GM12878 (cell line): ENCODE data around the gene B3GAT1. TPM values are rescaled to one million over a fixed set of nuclear protein-coding genes. Genes with fewer than 3 reads are reported as not detected.

ENCODE experiments used
- ATAC-seq: fragments of 200-7000 bp; cut with Tn5 transposase; 3 replicates; pipeline ENCODE4 v1.9.1; 2020; ENCODE audit warnings: mild to moderate bottlenecking, moderate library complexity
- BruUV-seq: library from RNA; stranded (reverse); fragments of 400-500 nt; replicated peaks from 2 replicates; lab custom pipeline; 2021; lab: Mats Ljungman, UMichigan
- CTCF ChIA-PET: fragments of 300-600 bp; sonication (Branson Sonifier 250); formaldehyde crosslinking; extraction: SDS; loops from one replicate; lab custom pipeline; 2021; ENCODE audit warnings: inconsistent platforms; lab: Yijun Ruan, JAX
- POLR2A ChIA-PET: fragments of 350-600 bp; formaldehyde crosslinking; extraction: SDS; loops from one replicate; lab custom pipeline; 2021; ENCODE audit warnings: inconsistent platforms; lab: Charles Lee
- RAD21 ChIA-PET: fragments of 300-600 bp; sonication (Branson Sonifier 250); formaldehyde crosslinking; loops from one replicate; lab custom pipeline; 2023; ENCODE audit warnings: antibody characterized with exemption; ENCODE audit not compliant: unreplicated experiment; lab: Charles Lee
- SMC1A ChIA-PET: fragments of 300-600 bp; sonication (Branson Sonifier 250); formaldehyde crosslinking; loops from one replicate; lab custom pipeline; 2023; ENCODE audit not compliant: unreplicated experiment, uncharacterized antibody; lab: Charles Lee
- DNase-seq: peaks from one replicate; pipeline ENCODE4 v3.0.0-alpha.2; 2011; ENCODE audit warnings: low read depth, low spot score
- FAIRE-seq: peaks from 3 replicates; lab custom pipeline; 2011; peaks lifted over from hg19 to GRCh38; lab: Jason Lieb, UNC
- H2AFZ ChIP-seq: 2 replicates; pipeline ENCODE4 v1.6.0; 2011; ENCODE audit warnings: low read depth, low read length, control low read depth; ENCODE audit not compliant: control insufficient read depth
- H3K27ac ChIP-seq: 2 replicates; pipeline ENCODE4 v1.5.1; 2011; ENCODE audit warnings: control low read depth; ENCODE audit not compliant: control insufficient read depth, insufficient read depth
- H3K27me3 ChIP-seq, 2 experiments: replicated peaks in 1 of 2; 2 replicates each; pipeline versions ENCODE4 v1.6.0 to v1.6.1; 2011; ENCODE audit warnings: low read length in 1 of 2; ENCODE audit not compliant: control insufficient read depth in 2 of 2, insufficient read depth in 2 of 2
- H3K36me3 ChIP-seq, 2 experiments: 2 replicates each; pipeline ENCODE4 v1.5.1; 2011; ENCODE audit warnings: low read length in 1 of 2; ENCODE audit not compliant: control insufficient read depth in 2 of 2, insufficient read depth in 2 of 2
- H3K4me1 ChIP-seq: 2 replicates; pipeline ENCODE4 v1.6.1; 2011; ENCODE audit warnings: mild to moderate bottlenecking, low read length, moderate library complexity, mixed read lengths; ENCODE audit not compliant: control insufficient read depth, insufficient read depth
- H3K4me2 ChIP-seq: 2 replicates; pipeline ENCODE4 v1.6.0; 2011; ENCODE audit warnings: control low read depth; ENCODE audit not compliant: control insufficient read depth, insufficient read depth
- H3K4me3 ChIP-seq: fragments of 200-600 bp; sonication (generic); 2 replicates; pipeline ENCODE4 v1.5.1; 2016
- H3K79me2 ChIP-seq: 2 replicates; pipeline ENCODE4 v1.6.0; 2011; ENCODE audit warnings: low read length; ENCODE audit not compliant: control insufficient read depth, insufficient read depth
- H3K9ac ChIP-seq: 2 replicates; pipeline ENCODE4 v1.8.0; 2011; ENCODE audit warnings: low read length, control low read depth, mixed read lengths; ENCODE audit not compliant: control insufficient read depth, insufficient read depth
- H3K9me3 ChIP-seq: replicated peaks from 3 replicates; pipeline ENCODE4 v1.5.1; 2011; ENCODE audit warnings: mild to moderate bottlenecking, low read length; ENCODE audit not compliant: control insufficient read depth, insufficient read depth
- H4K20me1 ChIP-seq: 2 replicates; pipeline ENCODE4 v1.6.0; 2011; ENCODE audit not compliant: control insufficient read depth, insufficient read depth
- CTCF ChIP-seq, 3 experiments: IDR thresholded peaks in 2 of 3; conservative IDR thresholded peaks in 1 of 3; 2 replicates each; pipeline ENCODE4 v1.5.1; 2011; ENCODE audit warnings: low read depth in 3 of 3, low read length in 3 of 3, mild to moderate bottlenecking in 3 of 3, control low read depth in 2 of 3, moderate library complexity in 2 of 3, inconsistent platforms in 1 of 3, mixed read lengths in 1 of 3; ENCODE audit not compliant: control insufficient read depth in 2 of 3, insufficient read depth in 1 of 3; ENCODE audit errors: extremely low read depth in 1 of 3
- EP300 ChIP-seq, 2 experiments: fragments of 150-350 bp in 1 of 2; IDR thresholded peaks; 2 replicates each; pipeline ENCODE4 v1.6.1; 2011 to 2012; ENCODE audit warnings: low read depth in 2 of 2, low read length in 2 of 2, borderline replicate concordance in 1 of 2, improper control_type of control experiment in 1 of 2, inconsistent platforms in 1 of 2; ENCODE audit not compliant: control insufficient read depth in 1 of 2
- HDGF ChIP-seq: fragments of 450-650 bp; IDR thresholded peaks from 2 replicates; pipeline ENCODE4 v1.6.1; 2016; ENCODE audit warnings: antibody characterized with exemption
- MEF2A ChIP-seq: IDR thresholded peaks from 2 replicates; pipeline ENCODE4 v1.6.1; 2011; ENCODE audit warnings: low read depth, mild to moderate bottlenecking, low read length, moderate library complexity; ENCODE audit not compliant: insufficient read depth
- MXI1 ChIP-seq: fragments of 150-350 bp; IDR thresholded peaks from 2 replicates; pipeline ENCODE4 v1.6.1; 2011; ENCODE audit warnings: low read depth, mild to moderate bottlenecking, inconsistent platforms, low read length, improper control_type of control experiment
- PBX3 ChIP-seq: IDR thresholded peaks from 2 replicates; pipeline ENCODE4 v1.6.1; 2011; ENCODE audit warnings: mild to moderate bottlenecking, low read depth, low read length, moderate library complexity; ENCODE audit not compliant: insufficient replicate concordance
- USF2 ChIP-seq: IDR thresholded peaks from 2 replicates; pipeline ENCODE4 v1.6.1; 2011; ENCODE audit warnings: low read depth, low read length, improper control_type of control experiment, borderline replicate concordance
- ZNF217 ChIP-seq: fragments of 450-650 bp; IDR thresholded peaks from 2 replicates; pipeline ENCODE4 v1.6.1; 2017; ENCODE audit warnings: antibody characterized with exemption, mild to moderate bottlenecking
- ZNF592 ChIP-seq: fragments of 450-650 bp; IDR thresholded peaks from 2 replicates; pipeline ENCODE4 v1.6.1; 2017; ENCODE audit warnings: mild to moderate bottlenecking, moderate library complexity
- WGBS: methylation state at CpG from one replicate; pipeline ENCODE4 v1.1.6; 2016; ENCODE audit warnings: low lambda C conversion rate; ENCODE audit not compliant: insufficient replicate concordance, insufficient coverage; ENCODE audit errors: missing lambda C conversion rate; 5-methylcytosine and 5-hydroxymethylcytosine counted together
- in situ Hi-C: fragments of 300-500 bp; cut with MboI; formaldehyde crosslinking; loops from 9 replicates; pipeline ENCODE4 v1.14.3; 2018; ENCODE audit warnings: mixed read lengths
- intact Hi-C: fragments of 100-400 bp; cut with micrococcal nuclease; formaldehyde crosslinking; loops from one replicate; pipeline ENCODE4 v1.14.2; 2022; ENCODE audit not compliant: unreplicated experiment
- polyA plus RNA-seq, 11 experiments: library from polyadenylated mRNA; depleted of rRNA in 4 of 11; unstranded in 6 of 11; stranded (reverse) in 5 of 11; fragments of >200 nt; fragmentation: Nextera tagmentation in 4 of 11; fragmentation: Illumina TruSeq in 1 of 11; extraction: Ambion mirVana in 4 of 11; extraction: Trizol in 1 of 11; gene quantifications; 1 replicate in 1 of 11; 2 replicates in 10 of 11; pipeline versions ENCODE4 v1.2.1 to v1.2.3, GENCODE V29; 2011 to 2016; ENCODE audit warnings: inconsistent platforms in 2 of 11, missing spikeins in 2 of 11, low read depth in 1 of 11
- total RNA-seq, 4 experiments: library from RNA; depleted of rRNA in 3 of 4; stranded (reverse); fragments of >200 nt in 3 of 4; fragmentation: Illumina TruSeq in 1 of 4; extraction: Trizol in 1 of 4; gene quantifications; 2 replicates each; pipeline versions ENCODE4 v1.2.1 to v1.2.3, GENCODE V29; 2013 to 2021

Gene B3GAT1
- total and polyA plus RNA-seq, 10 of the 15 experiments (the other 5 are each of a cell fraction or from before 2014, with no cell fraction given), result 0.05 TPM; not detected in 9

GRCh38 chr11:134399996-134400395, 12.0 kb downstream of the B3GAT1 start (continued):
- TF ChIP-seq CTCF (IDR thresholded peaks at IDR 0.05 in 2 of 3, conservative IDR thresholded peaks at IDR 0.05 in 1 of 3; ENCODE audit: control insufficient read depth in 2 of 3, extremely low read depth in 1 of 3, insufficient read depth in 1 of 3, low read depth in 3 of 3, low read length in 3 of 3) (no peak), PBX3 (no peak), MXI1 (no peak), EP300 (IDR thresholded peaks at IDR 0.05; ENCODE audit: borderline replicate concordance in 1 of 2, control insufficient read depth in 1 of 2, low read depth in 2 of 2, low read length in 2 of 2) (no peak), USF2 (no peak), ZNF217 (no peak), MEF2A (no peak), HDGF (no peak)

- Histone ChIP-seq H3K4me2 (no peak overlapping the region), H3K79me2 (no peaks in the 10 kb centered on the region), H3K27me3 (no peaks in the 10 kb centered on the region; a peak in 2 of 4 replicates), H4K20me1 (no peaks in the 10 kb centered on the region), H3K9ac (no peak overlapping the region), H3K4me1 (no peaks in the 10 kb centered on the region), H3K27ac (no peak overlapping the region), H3K36me3 (no peaks in the 10 kb centered on the region), H2AFZ (no peak overlapping the region), H3K4me3 (no peak overlapping the region), H3K9me3 (no peaks in the 10 kb centered on the region)
- ATAC-seq, result no peak
- BruUV-seq, result no TSS peak
- no peak for FAIRE-seq
- CTCF ChIA-PET, result no interaction called here
- WGBS, result 28% methylated on average over 8 of the region's 8 CpGs
- no peak for DNase-seq
- in situ Hi-C loops, result no loop called here
- RAD21 ChIA-PET, result no interaction called here
- POLR2A ChIA-PET, result no interaction called here
- intact Hi-C loops, result no loop called here
- no peak for TF ChIP-seq ZNF592
- TF ChIP-seq, all 136 proteins: peak for 0
- SMC1A ChIA-PET, result no interaction called here
Measured at GRCh38 chr11:134399293-134399654, 12.8 kb downstream of the B3GAT1 start.
